Right ventricle myocardium inferior (tissue), 1 donor: ENCODE results near the gene EID1. TPM values are rescaled to one million over a fixed set of nuclear protein-coding genes. Genes with fewer than 3 reads are reported as not detected.
"Not testable (repeated sequence)": the region's sequence is repeated elsewhere in the genome, so short reads cannot be mapped to it uniquely, and the experiment has no call there.

ENCODE experiments used
- ATAC-seq: fragments of 200-7000 bp; cut with Tn5 transposase; one replicate; pipeline ENCODE4 v1.9.1; 2020; ENCODE audit warnings: mild to moderate bottlenecking, moderate library complexity
- DNase-seq: peaks from one replicate; pipeline ENCODE4 v3.0.0; 2021; ENCODE audit errors: missing footprints
- intact Hi-C: fragments of 100-400 bp; cut with DNase I; formaldehyde crosslinking; loops from one replicate; pipeline ENCODE4 v1.11.0; 2022
- total RNA-seq: library from RNA; stranded (reverse); fragmentation: NEBNext Ultra II Directional; extraction: Animal tissue kit (Norgen Biotek cat#: 25700); gene quantifications from one replicate; pipeline ENCODE4 v1.2.1, GENCODE V29; 2021
- donor health status: DM: no; HTN: yes; CAD: no; lungs with severe emphysema.

EID1 gene
- total RNA-seq, 1 donor from 2014 or later, result 201 TPM

DNA sequence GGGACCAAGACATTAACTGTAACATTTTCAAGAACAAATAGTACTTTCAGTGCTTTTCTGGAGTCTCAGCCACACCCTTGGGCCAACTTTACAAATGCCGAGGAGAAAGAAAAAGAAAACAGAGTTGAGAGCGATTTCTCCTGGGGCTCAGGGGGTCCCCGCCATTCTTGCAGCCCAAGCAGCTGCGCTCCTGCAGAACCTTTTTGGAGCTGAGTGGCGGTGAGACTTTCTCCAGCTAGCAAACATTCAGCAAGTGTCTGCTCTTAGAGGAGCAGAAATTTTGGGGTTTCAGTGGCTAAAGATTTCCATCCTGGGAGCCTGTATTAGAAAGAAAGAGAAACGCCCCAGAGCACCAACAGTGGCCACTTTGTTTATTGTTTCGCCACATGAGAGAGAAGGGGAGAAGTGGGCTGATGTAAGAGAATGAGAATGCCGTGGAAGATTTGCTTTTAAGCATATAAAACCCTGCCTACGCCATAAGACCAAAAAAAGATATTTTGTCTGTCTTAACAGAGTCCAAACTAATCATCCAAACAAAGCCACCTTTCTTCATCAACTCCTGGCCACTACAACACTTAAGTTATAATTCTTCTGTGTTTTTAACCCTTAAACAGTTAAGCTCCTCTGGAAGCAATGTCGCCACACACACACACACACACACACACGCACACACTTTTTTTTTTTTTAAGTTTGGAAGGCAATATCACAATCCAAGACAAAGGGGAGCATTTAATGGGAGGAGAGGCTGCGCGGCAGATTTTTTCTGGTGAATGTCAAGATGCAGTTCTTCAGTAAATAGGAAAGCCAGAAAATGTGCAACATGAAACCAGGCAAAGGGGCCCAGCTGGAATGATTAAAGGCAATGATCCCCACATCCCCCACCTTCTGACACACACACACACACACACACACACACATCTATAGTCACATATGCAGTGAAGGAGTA, 19.2 kb downstream of the EID1 start:
- intact Hi-C loops, result no loop called here
- DNase-seq (no peak), ATAC-seq (peak; percentile 74)

DNA sequence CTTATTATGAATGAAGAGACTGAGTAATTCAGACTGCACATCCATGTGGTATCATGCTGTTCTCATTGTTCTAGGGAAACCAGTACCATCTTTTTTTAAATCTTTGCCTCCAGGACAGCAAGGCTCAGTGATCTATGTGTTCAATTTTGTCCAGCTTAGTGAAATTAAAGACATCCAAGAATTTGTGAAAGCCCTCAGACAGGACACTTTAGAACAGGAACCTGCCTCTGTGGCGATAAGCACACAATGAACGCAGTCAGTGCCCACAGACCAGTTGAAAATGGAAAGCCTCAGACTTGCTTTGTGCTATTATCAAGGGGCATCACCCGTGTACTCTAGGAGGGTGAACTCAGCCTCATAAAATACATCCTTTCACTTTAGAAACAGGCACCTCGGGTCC, 20.1 kb downstream of the EID1 start:
- ATAC-seq, result no peak
- intact Hi-C loops, result no loop called here

GRCh38 chr15:48898446-48898845, 20.5 kb downstream of the EID1 start:
- ATAC-seq, result no peak
- no peak for DNase-seq
- intact Hi-C loops, result no loop called here

More for the DNA sequence above, 20.1 kb downstream of the EID1 start:
- DNase-seq, result no peak

- intact Hi-C loops, result no loop called here
- ATAC-seq, result no peak
- no peak for DNase-seq
Measured at GRCh38 chr15:48899793-48900192, 21.9 kb downstream of the EID1 start.

DNA sequence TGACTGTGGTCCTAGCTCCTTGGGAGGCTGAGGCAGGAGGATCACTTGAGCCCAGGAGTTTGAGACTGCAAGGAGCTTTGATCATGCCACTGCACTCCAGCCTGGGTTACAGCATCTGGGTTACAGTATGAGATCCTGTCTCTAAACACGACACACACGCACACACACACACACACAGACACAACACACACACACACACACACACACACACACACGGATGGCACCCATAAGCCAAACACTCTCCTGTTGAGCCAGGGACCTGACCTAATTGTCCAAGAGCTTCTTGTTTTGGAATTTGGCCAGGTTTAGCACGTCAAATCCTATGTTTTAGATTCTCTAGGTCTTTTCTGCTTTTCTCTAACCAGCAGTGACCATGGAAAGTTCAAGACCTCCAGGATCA, 26.8 kb downstream of the EID1 start:
- ATAC-seq, result no peak
- intact Hi-C loops, result no loop called here

GRCh38 chr15:48905216-48905615, 27.3 kb downstream of the EID1 start:
- DNase-seq (no peak), ATAC-seq (no peak)
- intact Hi-C loops, result no loop called here

More for the DNA sequence above, 26.8 kb downstream of the EID1 start:
- DNase-seq, result no peak

GRCh38 chr15:48905847-48906246, 27.9 kb downstream of the EID1 start:
- ATAC-seq (no peak), DNase-seq (no peak)
- intact Hi-C loops, result no loop called here

DNA sequence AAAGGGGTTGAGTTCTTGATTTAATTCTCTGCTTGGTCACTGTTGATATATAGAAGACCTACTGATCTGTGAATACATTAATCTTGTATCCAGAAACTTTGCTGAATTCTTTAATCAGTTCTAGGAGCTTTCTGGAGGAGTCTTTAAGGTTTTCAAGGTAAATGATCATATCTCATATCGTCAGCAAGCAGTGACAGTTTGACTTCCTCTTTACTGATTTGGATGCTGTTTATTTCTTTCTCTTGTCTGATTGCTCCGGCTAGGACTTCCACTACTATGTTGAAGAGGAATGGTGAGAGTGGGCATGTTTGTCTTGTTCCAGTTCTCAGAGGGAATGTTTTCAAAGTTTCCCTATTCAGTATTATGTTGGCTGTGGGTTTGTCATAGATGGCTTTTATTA, 31.4 kb downstream of the EID1 start:
- intact Hi-C loops, ATAC-seq: not testable (repeated sequence)

DNA sequence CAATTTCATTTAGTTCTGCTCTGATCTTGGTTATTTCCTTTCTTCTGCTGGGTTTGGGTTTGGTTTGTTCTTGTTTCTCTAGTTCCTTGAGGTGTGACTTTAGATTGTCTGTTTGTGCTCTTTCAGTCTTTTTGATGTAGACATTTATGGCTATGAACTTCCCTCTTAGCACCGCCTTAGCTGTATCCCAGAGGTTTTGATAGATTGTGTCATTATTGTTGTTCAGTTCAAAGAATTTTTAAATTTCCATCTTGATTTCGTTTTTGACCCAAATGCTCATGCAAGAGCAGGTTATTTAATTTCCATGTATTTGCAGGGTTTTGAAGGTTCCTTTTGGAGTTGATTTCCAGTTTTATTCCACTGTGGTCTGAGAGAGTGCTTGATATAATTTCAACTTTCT, 32.6 kb downstream of the EID1 start:
- DNase-seq, ATAC-seq, intact Hi-C loops: not testable (repeated sequence)

More for the DNA sequence above, 31.4 kb downstream of the EID1 start:
- not testable (repeated sequence) for DNase-seq

- DNase-seq (no peak), ATAC-seq (no peak)
- intact Hi-C loops, result no loop called here
Measured at GRCh38 chr15:48913141-48913540, 35.2 kb downstream of the EID1 start.

GRCh38 chr15:48914717-48915116, 36.8 kb downstream of the EID1 start:
- ATAC-seq (no peak), DNase-seq (no peak)
- intact Hi-C loops, result no loop called here

- no peak for ATAC-seq
- DNase-seq, result no peak
- intact Hi-C loops, result no loop called here
Measured at GRCh38 chr15:48915861-48916260, 37.9 kb downstream of the EID1 start.

- ATAC-seq (no peak), DNase-seq (no peak)
- intact Hi-C loops, result no loop called here
Measured at GRCh38 chr15:48916721-48917120, 38.8 kb downstream of the EID1 start.

DNA sequence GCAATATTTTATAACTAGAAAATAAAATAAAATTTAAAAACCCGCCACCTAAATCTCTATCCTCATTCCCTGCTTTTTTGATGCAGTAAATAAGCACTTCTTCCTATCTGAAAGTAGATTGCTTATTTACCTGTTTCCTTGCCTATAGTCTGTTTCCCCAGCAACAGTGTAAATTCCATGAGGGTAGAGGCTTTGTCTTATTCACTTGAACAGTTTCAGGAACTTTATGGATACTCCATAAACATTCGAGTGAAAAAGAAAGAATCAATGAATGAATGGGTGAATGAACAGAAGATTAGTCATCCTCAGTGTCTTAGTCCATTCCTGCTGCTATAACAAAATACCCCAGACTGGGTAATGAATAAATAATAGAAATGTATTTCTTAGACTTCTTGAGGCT, 44.1 kb downstream of the EID1 start:
- intact Hi-C loops, result no loop called here
- ATAC-seq (no peak), DNase-seq (no peak)

GRCh38 chr15:48924528-48925393, 46.8 kb downstream of the EID1 start:
- DNase-seq (no peak), ATAC-seq (no peak)
- intact Hi-C loops, result no loop called here

DNA sequence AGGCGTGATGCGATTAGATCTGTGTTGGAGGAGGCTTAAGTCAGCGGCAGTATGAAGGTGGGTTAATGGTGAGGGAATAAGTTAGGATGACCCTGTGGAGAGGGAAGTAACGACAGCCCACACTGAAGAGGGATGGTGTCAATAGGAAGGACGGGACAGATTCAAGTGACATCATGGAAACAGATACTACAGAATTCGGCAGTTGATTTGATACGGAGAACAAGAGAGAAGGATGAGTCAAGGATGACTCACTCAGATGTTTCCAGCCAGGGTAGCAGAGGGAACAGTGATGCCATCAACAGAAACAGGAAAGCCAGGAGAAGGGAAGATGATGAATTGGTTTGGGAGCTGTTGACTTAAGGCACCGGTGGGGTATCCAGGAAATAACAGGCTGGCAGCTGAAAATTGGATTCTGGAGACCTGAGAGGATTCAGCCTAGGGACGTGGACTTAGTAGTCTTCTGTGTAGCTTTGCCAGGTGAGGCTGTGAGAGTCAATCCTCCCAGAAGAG, 47.8 kb downstream of the EID1 start:
- ATAC-seq (no peak), DNase-seq (no peak)
- intact Hi-C loops, result no loop called here

- ATAC-seq, result no peak
- DNase-seq, result no peak
- intact Hi-C loops, result no loop called here
Measured at GRCh38 chr15:48928877-48929538, 51.1 kb downstream of the EID1 start.

GRCh38 chr15:48929661-48930060, 51.7 kb downstream of the EID1 start:
- DNase-seq (no peak), ATAC-seq (no peak)
- intact Hi-C loops, result no loop called here
